Measurements from ENCODE around the gene ATP7A. TPM values are rescaled to one million over a fixed set of nuclear protein-coding genes. Genes with fewer than 3 reads are reported as not detected.
"Not testable (repeated sequence)": the region's sequence is repeated elsewhere in the genome, so short reads cannot be mapped to it uniquely, and the experiment has no call there.

ATP7A gene
- total RNA-seq, 1 donor from 2014 or later: 12.1 TPM

DNA sequence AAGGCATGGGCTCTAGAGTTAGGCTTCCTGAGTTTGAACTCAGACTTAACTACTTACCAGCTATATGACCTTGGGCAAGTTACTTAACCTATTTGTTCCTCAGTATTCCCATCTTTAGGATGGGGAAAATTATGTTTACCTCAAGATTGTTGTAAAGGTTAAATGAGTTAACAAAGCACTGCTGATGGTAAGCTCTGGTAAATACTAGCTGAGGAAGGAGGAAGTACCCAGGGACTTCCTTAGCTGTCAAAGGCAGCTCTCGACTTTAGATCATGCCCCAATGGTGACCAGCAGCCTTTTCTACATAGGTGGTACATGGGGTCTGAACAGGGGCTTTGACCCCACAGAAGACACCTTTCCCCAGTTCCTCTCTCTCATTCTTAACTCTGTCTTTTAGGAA is 20.1 kb downstream of the ATP7A start:
- no peak for DNase-seq (ENCODE audit: low spot score)
- Mint-ChIP-seq H3K9me3 (ENCODE audit: low read depth) (peaks cover 6% of the 10 kb centered on the region), H3K4me3 (ENCODE audit: unreplicated experiment) (no peak overlapping the region), H3K4me1 (ENCODE audit: low read depth) (no peaks in the 10 kb centered on the region), H3K27ac (ENCODE audit: unreplicated experiment) (no peak overlapping the region), H3K27me3 (ENCODE audit: low read depth) (no peaks in the 10 kb centered on the region), H3K36me3 (ENCODE audit: low read depth) (no peaks in the 10 kb centered on the region)
- TF ChIP-seq, protein P1, sequence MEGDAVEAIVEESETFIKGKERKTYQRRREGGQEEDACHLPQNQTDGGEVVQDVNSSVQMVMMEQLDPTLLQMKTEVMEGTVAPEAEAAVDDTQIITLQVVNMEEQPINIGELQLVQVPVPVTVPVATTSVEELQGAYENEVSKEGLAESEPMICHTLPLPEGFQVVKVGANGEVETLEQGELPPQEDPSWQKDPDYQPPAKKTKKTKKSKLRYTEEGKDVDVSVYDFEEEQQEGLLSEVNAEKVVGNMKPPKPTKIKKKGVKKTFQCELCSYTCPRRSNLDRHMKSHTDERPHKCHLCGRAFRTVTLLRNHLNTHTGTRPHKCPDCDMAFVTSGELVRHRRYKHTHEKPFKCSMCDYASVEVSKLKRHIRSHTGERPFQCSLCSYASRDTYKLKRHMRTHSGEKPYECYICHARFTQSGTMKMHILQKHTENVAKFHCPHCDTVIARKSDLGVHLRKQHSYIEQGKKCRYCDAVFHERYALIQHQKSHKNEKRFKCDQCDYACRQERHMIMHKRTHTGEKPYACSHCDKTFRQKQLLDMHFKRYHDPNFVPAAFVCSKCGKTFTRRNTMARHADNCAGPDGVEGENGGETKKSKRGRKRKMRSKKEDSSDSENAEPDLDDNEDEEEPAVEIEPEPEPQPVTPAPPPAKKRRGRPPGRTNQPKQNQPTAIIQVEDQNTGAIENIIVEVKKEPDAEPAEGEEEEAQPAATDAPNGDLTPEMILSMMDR (IDR thresholded peaks at IDR 0.05): no peak

DNA sequence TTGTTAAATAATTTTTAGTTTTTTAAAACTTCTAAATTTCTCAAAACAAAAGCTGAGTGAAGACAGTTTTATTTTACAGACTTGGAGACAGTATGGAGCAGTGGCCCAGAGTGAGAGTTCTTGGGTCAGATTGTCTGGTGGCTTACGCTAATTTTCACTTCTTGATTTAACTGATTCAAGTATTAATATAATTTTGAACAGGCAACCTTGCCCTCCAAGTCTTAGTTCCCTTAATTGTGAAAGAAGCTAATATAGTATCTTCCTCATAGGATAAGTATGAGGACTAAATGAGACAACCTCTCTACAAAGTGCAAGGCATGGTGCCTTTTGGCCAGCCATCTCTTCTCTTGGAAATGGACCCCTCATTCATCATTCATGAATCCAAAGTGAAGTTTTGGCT is 25.4 kb downstream of the ATP7A start:
- TF ChIP-seq, protein P1 (IDR thresholded peaks at IDR 0.05): no peak
- no peaks in the 10 kb centered on the region for H3K9me3 Mint-ChIP-seq (ENCODE audit: low read depth)
- no peak overlapping the region for H3K27ac Mint-ChIP-seq (ENCODE audit: unreplicated experiment)
- H3K4me3 Mint-ChIP-seq (ENCODE audit: unreplicated experiment): no peak overlapping the region
- DNase-seq (ENCODE audit: low spot score): no peak
- no peaks in the 10 kb centered on the region for H3K36me3 Mint-ChIP-seq (ENCODE audit: low read depth)
- H3K27me3 Mint-ChIP-seq (ENCODE audit: low read depth): no peaks in the 10 kb centered on the region
- peaks cover 8% of the 10 kb centered on the region for H3K4me1 Mint-ChIP-seq (ENCODE audit: low read depth)

DNA sequence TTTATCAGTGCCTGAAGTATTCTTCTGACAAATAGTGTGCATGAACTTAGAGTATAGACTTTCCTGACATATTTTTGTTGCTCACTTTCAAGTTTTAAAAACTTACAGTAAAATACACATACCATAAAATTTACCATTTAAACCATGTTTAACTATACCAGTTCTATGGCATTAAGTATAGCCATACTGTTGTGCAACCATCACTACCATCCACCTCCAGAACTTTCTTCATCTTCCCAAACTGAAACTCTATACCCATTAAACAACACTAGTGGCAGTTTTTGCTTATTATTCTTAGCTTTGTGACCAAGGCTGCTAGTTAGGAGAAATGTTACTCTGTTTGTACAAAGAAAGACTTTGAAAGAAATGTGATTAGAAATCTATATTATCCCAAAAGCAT is 25.8 kb downstream of the ATP7A start:
- no peak for DNase-seq (ENCODE audit: low spot score)
- Mint-ChIP-seq H3K9me3 (ENCODE audit: low read depth) (no peaks in the 10 kb centered on the region), H3K4me1 (ENCODE audit: low read depth) (peaks cover 8% of the 10 kb centered on the region), H3K4me3 (ENCODE audit: unreplicated experiment) (no peak overlapping the region), H3K27me3 (ENCODE audit: low read depth) (no peaks in the 10 kb centered on the region), H3K27ac (ENCODE audit: unreplicated experiment) (no peak overlapping the region), H3K36me3 (ENCODE audit: low read depth) (no peaks in the 10 kb centered on the region)
- TF ChIP-seq, protein P1 (IDR thresholded peaks at IDR 0.05): no peak

DNA sequence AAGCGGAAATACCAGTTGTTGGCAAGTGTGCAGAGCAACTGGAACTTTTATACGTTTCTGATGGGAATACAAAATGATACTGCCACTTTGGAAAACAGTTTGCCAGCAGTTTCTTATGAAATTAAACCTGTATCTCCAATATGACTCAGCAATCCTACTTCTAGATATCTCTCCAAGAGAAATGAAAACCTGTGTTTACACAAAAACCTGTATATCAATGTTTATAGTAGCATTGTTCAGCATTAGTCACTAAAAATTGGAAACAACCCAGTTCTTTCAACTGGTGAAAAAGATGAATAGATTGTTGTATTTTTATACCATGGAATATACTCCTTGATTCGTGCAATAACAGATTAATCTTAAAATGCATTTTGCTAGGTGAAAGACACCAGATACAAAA is 26.8 kb downstream of the ATP7A start:
- Mint-ChIP-seq H3K4me1 (ENCODE audit: low read depth) (peaks cover 8% of the 10 kb centered on the region), H3K4me3 (ENCODE audit: unreplicated experiment) (no peak overlapping the region), H3K36me3 (ENCODE audit: low read depth) (no peaks in the 10 kb centered on the region), H3K27me3 (ENCODE audit: low read depth) (no peaks in the 10 kb centered on the region), H3K9me3 (ENCODE audit: low read depth) (no peaks in the 10 kb centered on the region), H3K27ac (ENCODE audit: unreplicated experiment) (no peak overlapping the region)
- TF ChIP-seq, protein P1 (IDR thresholded peaks at IDR 0.05): no peak
- no peak for DNase-seq (ENCODE audit: low spot score)

DNA sequence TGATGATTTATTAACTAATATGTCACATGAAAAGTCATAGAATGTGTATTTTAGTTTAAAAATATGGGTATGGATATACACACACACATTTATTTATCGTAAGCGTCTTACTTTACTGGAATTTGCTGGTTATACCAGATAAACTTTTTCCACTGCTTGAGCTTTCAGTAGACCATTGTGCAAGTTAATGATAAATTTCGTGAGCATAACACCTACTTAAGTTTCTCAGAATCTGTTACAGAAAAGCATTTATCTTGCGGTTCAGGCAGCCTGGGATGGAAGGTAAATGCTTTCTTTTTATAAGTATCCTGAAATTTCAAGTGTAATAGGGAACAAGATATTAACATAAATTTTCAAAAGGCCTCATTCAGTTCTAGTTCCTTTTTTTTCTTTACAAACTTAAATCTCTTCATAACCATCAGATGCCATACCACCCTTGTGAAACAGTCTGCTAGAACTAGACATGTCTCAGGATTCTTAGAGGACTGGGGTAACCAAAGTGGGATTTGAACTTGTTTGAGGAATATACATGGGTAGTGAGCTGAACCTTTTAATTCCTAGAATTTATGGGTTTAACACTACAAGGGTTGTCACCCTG is 27.7 kb downstream of the ATP7A start:
- Mint-ChIP-seq H3K4me1 (ENCODE audit: low read depth) (peaks cover 8% of the 10 kb centered on the region), H3K4me3 (ENCODE audit: unreplicated experiment) (no peak overlapping the region)

DNA sequence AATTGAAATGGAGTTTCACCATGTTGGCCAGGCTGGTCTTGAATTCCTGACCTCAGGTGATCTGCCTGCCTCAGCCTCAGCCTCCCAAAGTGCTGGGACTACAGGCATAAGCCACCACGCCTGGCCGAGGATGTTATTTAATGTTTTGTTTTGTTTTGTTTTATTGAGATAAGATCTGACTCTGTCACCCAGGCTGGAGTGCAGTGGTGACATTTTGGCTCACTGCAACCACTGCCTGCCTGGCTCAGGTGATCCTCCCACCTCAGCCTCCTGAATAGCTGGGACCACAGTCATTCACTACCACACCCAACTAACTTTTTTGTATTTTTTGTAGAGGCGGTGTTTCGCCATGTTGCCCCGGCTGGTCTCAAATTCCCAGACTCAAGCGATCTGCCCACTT is 34.5 kb downstream of the ATP7A start:
- not testable (repeated sequence) for H3K27me3 Mint-ChIP-seq (ENCODE audit: low read depth); H3K27ac Mint-ChIP-seq (ENCODE audit: unreplicated experiment); DNase-seq (ENCODE audit: low spot score); H3K4me1 Mint-ChIP-seq (ENCODE audit: low read depth); H3K9me3 Mint-ChIP-seq (ENCODE audit: low read depth); H3K4me3 Mint-ChIP-seq (ENCODE audit: unreplicated experiment); H3K36me3 Mint-ChIP-seq (ENCODE audit: low read depth)

More for the DNA sequence above, 27.7 kb downstream of the ATP7A start:
- DNase-seq (ENCODE audit: low spot score): no peak
- Mint-ChIP-seq H3K27ac (ENCODE audit: unreplicated experiment) (no peak overlapping the region), H3K9me3 (ENCODE audit: low read depth) (no peaks in the 10 kb centered on the region), H3K27me3 (ENCODE audit: low read depth) (no peaks in the 10 kb centered on the region), H3K36me3 (ENCODE audit: low read depth) (no peaks in the 10 kb centered on the region)
- TF ChIP-seq, protein P1 (IDR thresholded peaks at IDR 0.05): no peak

Measured in chondrocyte (in vitro differentiated cells).